COLO829 (cell line): Measurements from ENCODE around the gene PTPRN2.
"Not testable (repeated sequence)": the region's sequence is repeated elsewhere in the genome, so short reads cannot be mapped to it uniquely, and the experiment has no call there.

Experiments
- DNase-seq: peaks from one replicate; pipeline ENCODE4 v3.0.0; 2012; ENCODE audit warnings: low spot score

The PTPRN2 gene

DNA sequence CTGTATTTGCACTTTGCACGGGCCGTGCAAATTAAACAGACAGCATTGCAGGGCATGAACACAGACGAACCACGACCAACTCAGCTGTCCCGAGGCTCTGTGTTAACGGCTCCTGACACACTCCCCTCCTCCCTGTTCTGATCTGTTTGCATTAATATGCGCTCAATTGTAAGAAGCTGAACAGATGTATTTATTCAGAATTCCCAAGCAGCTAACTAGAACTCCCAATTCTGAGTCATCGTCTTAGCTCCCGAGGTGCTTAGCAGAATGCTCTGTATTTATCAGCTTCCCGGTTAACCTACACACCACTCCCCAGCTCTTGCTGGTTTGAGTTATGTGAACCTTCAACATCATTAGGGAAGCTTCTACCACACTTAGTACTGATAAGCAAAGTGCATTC lies 286.4 kb downstream of the PTPRN2 start:
- DNase-seq: no peak

DNA sequence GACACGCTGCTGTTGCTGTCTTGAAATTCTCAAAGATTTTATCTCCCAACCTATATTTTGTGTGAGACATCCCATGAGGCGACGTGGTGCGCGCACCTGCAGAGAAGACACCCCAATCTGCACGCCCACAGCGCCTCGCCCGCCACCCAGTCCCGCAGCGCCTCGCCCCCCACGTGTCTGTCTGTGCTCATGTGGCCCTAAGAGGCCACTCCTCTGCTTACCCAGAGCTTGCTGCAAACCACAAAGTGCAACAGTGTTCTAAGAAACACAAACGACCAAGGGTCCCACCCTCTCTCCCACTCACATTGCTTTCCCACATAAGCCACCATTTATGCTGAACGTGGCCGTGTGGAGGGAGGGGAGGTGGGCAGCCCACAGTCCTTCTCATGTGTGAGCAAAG lies 287.2 kb downstream of the PTPRN2 start:
- DNase-seq: no peak

DNA sequence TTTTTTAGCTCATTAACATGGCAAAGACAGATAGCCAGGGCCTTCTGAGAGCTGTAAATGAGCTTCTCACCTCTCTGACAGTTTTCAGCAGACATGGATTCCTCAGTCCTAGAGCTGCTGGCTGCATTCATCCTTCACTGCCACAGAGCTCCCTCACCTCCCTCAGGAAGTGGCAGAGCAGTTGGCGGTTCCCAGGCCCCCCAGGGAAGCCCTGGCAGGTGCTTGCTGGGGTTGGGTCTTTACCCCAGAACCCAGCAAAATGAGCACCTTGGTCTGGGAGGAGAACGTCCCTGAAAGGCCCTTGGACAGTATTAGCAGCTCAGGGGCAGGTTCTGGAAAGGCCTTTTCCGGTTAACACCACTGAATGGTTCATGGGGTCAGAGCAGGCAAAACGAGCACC lies 288.0 kb downstream of the PTPRN2 start:
- no peak for DNase-seq

DNA sequence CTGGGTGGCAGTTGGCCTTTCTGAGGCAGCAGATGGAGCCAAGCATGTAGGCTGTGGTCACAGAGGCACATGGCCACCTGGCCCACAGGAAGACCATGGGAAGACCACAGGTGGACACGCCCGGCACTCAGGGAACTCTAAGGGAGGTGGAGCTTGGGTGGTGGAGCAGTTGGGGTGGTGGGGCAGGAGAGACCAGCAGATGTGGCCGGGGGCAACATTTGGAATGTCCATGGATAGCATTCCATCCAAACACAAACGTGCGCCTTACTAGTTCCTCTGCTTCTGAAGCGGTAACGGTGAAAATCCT lies 290.9 kb downstream of the PTPRN2 start:
- no peak for DNase-seq

DNA sequence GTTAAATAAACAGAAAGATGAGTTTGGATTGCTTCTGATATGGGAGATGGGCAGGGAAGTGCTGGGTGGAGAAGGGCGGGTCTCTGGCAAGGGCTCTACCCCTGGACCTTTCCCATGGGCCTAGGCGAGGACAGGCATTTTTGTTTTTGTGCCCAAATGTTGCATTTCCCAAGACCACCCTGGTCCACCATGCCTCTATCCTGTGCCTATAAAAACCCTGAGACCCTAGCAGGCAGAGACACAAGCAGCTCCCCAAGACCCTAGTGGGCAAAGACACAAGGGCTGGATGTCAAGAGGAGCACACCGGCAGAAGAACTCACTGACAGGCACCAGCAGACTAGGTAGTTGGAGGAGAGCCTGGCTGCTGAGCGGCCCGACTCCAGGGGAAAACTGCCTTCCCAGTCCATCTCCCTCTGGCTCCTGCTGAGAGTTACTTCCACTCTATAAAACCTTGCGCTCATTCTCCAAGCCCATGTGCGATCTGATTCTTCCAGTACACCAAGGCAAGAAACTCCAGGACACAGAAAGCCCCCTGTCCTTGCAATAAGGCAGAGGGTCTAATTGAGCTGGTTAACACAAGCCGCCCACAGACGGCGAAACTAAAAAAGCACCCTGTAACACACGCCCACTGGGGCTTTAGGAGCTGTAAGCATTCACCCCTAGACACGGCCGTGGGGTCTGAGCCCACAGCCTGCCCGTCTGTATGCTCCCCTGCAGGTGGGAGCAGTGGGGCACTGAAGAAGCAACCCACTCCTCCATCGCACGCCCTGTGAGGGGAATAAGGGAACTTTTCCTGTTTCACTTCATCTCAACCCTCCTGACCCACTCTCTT lies 291.4 kb downstream of the PTPRN2 start:
- no peak for DNase-seq

DNA sequence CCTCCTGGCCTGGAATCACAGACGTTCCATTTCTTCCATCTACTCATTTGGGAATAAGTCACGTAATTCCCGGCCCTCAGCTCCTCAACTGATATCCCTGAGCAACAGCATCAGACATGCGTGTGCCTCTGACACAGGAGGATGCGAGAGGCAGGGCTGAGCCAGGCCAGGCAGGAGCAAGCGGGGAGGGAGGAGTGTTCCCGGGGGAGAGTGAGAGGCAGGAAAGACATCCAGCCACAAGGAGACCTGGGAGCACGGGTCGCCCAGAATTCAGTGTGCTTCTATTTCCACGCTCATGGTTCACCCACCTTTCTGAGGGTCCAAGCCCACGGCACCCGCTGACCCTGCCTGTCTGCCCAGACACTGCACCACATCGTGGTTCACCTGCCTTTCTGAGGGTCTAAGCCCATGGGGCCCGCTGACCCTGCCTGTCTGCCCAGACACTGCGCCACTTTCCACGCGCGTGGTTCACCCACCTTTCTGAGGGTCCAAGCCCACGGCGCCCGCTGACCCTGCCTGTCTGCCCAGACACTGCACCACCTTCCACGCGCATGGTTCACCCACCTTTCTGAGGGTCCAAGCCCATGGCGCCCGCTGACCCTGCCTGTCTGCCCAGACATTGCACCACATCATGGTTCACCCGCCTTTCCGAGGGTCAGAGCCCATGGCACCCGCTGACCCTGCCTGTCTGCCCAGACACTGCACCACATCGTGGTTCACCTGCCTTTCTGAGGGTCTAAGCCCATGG lies 293.0 kb downstream of the PTPRN2 start:
- DNase-seq: not testable (repeated sequence)

DNA sequence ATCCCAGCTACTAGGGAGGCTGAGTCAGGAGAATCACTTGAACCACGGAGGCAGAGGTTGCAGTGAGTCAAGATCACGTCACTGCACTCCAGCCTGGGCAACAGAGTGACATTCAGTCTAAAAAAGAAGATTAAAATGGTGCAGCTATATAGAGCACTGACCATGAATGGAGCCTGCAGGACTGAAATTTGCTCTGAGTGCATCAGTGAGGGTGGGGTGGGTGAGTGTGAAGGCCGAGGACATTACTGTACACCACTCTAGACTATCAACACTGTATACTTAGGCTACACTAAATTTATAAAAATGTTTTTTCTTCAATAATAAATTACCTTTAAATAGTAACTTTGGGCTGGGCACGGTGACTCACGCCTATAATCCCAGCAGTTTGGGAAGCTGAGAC lies 294.7 kb downstream of the PTPRN2 start:
- no peak for DNase-seq

DNA sequence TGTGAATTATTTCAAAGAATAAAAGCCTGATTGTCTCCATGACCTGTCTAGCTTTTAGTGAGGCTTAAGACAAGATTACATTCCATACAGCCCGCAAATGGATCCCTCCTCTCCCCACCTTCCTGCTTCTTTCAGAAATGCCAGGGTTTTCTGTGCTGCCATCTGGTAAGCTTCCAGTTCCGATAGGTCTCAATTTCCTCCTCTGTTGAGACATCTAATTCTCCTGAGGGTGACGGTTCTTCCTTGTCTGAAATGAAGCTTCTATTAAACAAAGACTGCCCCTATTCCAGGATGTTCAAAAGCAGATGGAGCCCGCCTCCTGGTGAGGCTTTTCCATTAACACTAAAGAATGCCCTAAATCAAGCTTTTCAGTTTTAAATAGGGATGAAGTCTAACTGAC lies 295.6 kb downstream of the PTPRN2 start:
- no peak for DNase-seq

DNA sequence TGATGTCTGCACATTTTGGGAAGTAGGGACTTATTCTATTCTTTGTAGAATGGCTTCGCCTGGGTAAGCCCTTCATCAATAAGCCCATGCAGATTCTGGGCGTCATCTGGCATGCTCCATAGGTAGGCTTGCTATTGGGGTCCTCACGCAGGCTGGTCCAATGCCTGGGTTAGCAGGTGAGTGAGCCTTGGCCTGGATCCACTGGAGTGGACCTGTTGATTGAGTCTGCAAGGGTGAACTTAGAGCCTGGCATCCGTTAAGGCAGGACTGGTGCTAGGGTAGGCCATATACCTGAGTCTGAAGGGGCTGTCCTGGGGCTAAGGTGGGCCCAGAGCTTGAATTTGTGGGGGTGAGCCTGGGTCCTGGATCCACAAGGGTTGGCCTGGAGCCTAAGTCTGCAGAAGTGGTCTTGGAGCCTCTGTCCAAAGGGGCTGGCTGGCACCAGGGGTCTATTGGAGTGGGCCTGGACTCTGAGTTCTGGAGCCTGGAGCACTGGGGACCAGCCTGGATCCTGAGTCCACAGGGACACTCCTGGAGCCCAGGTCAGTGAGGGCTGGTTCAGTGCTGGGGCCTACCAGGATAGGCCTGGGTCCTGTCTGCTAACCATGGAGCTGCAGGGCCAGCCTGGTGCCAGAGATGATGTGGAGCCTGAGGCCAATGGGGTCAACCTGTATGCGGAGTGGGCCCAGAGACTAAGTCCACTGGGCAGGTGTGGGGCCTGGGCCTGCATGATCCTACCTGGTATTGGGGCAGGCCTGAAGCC lies 297.7 kb downstream of the PTPRN2 start:
- no peak for DNase-seq

DNA sequence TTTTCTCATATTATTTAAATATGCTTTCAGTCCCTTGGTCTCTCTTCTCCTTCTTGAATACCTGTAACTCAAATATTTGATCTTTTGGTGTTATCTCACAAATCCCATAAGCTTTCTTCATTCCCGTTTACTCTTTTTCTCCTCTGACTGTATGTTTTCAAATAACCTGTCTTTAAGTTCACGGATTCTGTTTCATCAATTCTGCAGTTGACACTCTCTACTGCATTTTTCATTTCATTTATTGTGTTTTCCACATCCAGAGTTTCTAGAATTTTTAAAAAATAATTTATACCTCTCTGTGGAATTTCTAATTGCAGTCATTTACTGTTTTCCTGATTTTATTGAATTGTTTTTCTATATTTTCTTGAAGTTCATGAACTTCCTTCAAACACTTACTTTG lies 298.4 kb downstream of the PTPRN2 start:
- no peak for DNase-seq

DNA sequence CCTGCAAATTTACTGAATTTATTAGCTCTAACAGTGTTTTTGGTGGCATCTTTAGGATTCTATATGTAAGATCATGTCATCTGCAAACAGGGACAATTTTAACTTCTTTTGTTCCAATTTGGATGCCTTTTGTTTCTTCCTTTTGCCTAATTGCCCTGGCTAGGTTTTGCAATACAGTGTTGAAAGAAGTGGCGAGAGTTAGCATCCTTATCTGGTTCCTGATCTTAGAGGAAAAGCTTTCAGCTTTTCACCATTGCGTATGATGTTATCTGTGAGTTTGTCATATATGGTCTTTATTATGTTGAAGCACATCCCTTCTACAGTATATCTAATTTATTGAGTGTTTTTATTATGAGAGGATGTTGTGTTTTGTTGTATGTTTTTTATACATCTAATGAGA lies 301.4 kb downstream of the PTPRN2 start:
- no peak for DNase-seq

DNA sequence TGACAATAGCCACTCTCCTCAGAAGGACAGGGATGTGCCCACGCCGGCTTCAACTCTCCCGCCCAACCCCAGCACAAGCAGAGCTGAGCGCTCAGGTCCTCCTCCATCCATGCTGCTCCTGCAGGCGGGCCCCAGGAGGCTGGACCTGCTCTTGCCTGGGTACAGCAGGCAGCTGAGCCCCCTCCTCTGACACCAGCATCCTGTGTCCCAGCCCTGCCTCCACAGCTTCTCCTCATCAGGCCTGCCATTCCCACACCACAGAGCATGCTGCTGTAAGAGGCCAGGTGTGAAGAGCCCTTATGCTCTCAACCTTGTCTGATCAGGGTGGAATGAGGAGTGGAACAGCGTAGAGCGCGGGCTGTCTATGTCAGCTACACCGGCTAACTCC lies 302.2 kb downstream of the PTPRN2 start:
- DNase-seq: no peak

DNA sequence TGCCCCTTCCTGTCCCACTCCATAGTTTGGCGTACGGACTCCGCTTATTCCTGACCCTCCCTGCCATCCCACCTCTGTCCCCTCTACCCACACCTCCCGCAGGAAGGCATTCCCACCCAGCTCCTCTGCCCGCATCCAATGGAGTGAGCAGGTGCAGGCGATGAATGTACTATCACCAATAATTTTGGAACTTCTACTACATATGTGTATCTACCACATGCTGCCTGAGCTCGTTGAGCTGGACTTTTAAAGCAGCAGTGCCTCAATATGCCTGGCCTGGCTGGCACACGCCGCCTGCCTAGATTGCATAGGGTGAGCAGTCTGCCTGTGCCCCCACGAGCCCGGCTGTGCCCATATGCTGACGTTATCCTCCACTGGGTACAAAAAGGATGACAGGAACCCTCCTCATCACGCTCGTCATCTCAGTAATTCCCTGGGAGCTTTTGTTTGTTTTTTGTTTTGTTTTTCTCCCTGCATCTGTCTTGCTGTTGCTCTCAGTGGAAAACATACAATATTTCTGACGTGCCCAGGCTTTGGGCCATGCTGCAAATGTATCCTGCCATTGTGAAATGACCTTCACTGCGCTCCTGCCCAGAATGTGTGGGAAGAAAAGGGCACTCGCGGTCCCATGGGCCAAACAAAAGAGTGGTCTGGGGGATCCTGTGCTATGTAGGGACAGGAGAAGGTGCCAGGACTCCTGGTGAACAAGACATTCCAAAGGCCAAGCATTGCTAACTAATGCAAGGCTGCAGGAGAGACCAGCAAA lies 302.8 kb downstream of the PTPRN2 start:
- DNase-seq: no peak

DNA sequence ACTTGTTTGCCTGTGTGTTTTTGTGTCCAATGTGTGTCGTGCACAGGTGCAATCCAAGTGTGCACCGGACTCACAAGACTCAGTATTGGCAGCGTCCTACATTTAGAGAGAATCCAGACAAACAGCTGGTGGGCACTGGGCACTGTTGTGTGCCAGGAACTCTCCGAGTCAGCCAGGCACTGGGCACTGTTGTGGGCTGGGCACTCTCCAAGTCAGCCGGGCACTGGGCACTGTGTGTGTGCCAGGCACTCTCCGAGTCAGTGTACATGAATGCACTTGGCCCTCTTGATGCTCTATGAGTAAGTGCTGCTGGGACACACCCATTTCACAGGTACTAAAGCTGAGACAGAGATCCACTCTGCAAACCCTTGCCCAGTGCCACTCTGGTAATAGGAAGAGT lies 303.5 kb downstream of the PTPRN2 start:
- no peak for DNase-seq

DNA sequence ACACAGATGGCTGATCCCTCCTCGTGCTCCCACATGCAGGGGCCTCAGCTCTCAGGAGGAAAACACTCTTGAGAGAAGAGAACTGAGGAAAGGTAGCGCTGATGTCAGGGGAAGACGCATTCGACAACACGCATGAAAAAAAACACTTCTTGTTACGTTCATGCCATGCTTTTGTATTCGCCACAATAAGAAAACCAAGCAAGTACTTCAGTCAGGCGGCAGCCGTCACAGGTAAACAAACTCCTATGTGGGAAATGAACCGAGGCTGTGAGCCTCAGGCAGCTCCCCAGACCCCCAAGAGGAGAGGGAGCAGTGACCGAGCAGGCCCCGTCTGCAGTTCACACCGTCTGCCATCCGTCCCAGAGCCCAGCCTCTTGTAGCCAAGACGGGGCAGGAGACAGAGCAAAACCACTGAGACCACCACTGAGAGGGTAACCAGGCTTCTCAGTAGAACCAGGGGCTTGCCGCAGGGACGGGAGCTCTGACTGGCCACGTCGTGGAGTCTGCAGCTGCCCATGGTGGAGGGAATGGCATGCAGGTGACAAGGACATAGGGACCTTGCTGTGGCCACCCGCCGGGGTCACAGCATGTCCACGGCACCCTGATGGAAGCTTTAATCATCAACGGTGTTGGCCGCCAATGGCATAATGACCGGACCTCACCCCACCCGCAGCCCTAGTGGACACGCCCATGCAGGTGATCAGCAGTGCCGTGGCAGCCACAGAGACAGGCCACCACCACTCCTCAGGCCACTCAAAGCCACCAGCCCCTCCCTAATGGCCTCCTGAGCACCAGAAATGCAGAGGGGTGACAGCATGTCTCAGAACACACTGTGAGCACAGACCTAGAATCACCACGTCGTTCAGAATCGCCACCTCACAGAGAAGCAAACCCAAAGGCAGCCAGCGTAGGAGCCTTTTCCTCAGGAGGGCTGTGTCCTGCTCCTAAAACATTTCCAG lies 304.3 kb downstream of the PTPRN2 start:
- no peak for DNase-seq

DNA sequence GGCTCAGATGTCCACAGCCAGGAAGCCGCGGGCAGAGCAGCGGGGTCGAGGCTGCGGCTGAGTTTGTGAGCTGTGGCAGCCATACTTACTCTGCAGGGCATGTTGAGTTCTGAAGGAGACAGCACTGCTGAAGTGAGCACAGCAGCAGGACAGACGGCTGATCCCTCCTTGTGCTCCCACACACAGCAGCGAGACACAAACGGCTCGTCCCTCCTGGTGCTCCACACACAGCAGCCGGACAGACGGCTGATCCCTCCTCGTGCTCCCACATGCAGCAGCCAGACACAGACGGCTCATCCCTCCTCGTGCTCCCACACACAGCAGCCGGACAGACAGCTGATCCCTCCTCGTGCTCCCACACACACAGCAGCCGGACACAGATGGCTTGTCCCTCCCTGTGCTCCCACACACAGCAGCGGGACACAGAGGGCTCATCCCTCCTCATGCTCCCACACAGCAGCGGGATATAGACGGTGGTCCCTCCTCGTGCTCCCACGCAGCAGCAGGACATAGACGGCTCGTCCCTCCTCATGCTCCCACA lies 305.1 kb downstream of the PTPRN2 start:
- DNase-seq: no peak

DNA sequence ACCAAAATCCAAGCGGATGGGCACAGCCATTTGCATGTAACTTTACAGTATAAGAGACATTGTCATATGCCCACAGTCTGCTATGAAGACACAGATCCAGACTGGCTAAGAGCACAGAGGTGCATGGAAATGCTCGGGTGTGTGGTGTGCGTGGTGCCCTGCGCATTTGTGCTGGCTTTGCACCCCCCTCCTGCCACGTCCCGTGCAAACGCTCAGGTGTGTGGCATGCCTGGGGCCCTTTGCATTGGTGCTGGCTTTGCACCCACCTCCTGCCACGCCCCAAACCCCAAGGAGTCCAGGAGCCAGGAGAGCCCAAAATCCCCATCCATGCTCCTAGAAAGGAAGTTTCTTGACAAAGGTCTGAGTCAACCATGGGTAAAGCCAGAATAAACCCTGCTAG lies 306.2 kb downstream of the PTPRN2 start:
- DNase-seq: no peak

DNA sequence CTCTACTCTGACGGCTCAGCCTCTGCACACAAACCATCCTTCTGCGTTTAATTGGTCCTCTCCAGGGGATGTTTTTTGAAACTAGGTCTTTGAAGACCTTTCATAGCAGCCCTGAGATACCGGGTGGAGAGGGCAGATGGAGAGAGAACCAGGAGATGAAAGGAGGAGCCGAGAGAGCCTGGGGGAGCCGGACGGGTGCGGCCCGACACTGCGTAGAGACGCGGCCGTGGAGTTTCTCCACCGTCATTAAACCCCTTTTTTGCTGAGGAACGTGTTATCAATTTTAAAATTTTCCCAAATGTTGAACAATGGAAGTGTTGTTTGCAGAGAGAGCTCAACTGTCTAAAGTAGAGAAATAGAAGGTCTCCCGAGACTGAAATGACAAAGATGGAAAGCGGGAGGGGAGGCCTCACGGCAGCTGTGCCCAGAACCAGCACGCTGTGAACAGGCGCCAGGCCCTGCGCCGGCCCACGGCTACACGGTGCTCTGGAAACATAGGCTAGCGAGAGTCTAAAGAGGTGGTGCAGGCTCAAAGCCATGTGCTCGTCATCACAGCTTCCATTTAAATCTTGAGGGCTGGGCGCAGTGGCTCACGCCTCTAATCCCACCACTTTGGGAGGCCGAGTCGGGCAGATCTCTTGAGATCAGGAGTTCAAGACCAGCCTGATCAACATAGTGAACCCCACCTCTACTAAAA lies 307.0 kb downstream of the PTPRN2 start:
- no peak for DNase-seq

DNA sequence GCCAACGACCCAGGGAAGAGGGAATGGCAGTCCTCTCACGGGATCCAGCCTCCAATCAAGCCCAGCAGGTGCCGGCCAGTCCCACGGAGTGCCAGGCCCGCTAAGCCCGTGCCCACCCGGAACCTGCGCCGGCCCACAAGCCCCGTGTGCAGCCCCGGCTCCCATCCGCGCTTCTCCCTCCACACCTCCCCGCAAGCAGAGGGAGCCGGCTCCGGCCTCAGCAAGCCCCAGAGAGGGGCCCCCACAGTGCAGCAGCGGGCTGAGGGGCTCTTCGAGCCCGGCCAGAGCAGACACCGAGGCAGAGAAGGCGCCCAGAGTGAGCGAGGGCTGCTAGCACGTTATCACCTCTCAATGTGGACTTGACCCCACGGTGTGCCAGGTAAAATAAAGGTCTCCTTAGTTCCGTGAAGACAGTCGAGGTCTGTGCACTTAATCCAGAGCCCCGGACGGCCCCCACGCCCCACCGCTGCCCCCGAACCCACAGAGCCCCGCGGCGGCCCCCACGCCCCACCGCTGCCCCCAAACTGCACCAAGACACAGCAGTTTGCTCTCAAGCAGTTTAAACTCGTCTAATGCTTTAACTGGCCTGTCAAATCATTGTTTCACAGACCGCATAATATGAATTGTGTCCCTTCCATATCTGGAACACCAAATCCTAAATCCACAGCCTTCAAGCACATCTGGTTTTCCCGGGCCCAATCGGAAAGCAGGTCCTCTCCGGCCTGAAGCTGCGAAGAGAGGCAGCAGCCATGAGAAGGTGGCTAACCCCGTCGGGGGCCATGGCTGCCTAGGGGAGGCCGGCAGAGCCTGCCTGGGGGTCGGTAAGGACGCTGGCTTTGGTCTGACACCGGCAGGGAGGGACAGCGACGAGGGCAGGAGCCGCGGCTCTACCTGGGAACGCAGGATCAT lies 307.8 kb downstream of the PTPRN2 start:
- no peak for DNase-seq
